Vagina (tissue), 2 donors: Measurements from ENCODE around the gene POGLUT3. TPM values are rescaled to one million over a fixed set of nuclear protein-coding genes. Genes with fewer than 3 reads are reported as not detected.
A peak's percentile ranks its signal among the peaks of the same experiment; 100 is the strongest.

Experiments used
- DNase-seq, 2 donors: peaks; one replicate each; pipeline ENCODE4 v3.0.0-alpha.2; 2017; ENCODE audit errors: extremely low spot score in 2 of 2
- H3K27ac ChIP-seq: fragments of 200-600 bp; sonication (generic); one replicate; pipeline ENCODE4 v1.5.1; 2019
- H3K27me3 ChIP-seq: fragments of 200-600 bp; sonication (generic); one replicate; pipeline ENCODE4 v1.5.1; 2019
- H3K36me3 ChIP-seq, 2 donors: fragments of 200-600 bp; sonication (generic); one replicate each; pipeline ENCODE4 v1.5.1; 2017 to 2019
- H3K4me1 ChIP-seq: fragments of 200-600 bp; sonication (generic); one replicate; pipeline ENCODE4 v1.5.1; 2019
- H3K4me3 ChIP-seq, 2 donors: fragments of 200-600 bp; sonication (generic); 1 replicate in 1 of 2; 2 replicates in 1 of 2; pipeline ENCODE4 v1.5.1; 2016 to 2019
- H3K9me3 ChIP-seq: fragments of 200-600 bp; sonication (generic); one replicate; pipeline ENCODE4 v1.5.1; 2019
- POLR2A ChIP-seq, 2 donors: fragments of 450-650 bp; IDR thresholded peaks; one replicate each; pipeline ENCODE4 v1.6.1; 2017; ENCODE audit warnings: antibody characterized with exemption in 2 of 2, mild to moderate bottlenecking in 2 of 2, moderate library complexity in 2 of 2
- POLR2AphosphoS5 ChIP-seq, 2 donors: sonication (generic); formaldehyde crosslinking; IDR thresholded peaks; one replicate each; pipeline ENCODE4 v1.9.0; 2017; ENCODE audit warnings: antibody characterized with exemption in 2 of 2, mild to moderate bottlenecking in 2 of 2, low read depth in 1 of 2; ENCODE audit not compliant: insufficient read depth in 1 of 2
- intact Hi-C: fragments of 100-400 bp; cut with DNase I; formaldehyde crosslinking; loops from one replicate; pipeline ENCODE4 v1.15.1; 2023
- total RNA-seq: library from RNA; depleted of rRNA; stranded (reverse); fragments of >200 nt; gene quantifications from one replicate; pipeline ENCODE4 v1.2.3, GENCODE V29; 2016
- TF ChIP-seq, protein P1 (sequence below), 3 experiments: fragments of 450-650 bp in 2 of 3; fragments of 200-600 bp in 1 of 3; sonication (generic) in 1 of 3; IDR thresholded peaks; one replicate each; pipeline ENCODE4 v1.5.1; 2017 to 2019; ENCODE audit warnings: antibody characterized with exemption in 3 of 3, mild to moderate bottlenecking in 2 of 3, moderate library complexity in 2 of 3

The POGLUT3 gene
- total RNA-seq, 1 donor from 2014 or later, result 24.8 TPM

DNA sequence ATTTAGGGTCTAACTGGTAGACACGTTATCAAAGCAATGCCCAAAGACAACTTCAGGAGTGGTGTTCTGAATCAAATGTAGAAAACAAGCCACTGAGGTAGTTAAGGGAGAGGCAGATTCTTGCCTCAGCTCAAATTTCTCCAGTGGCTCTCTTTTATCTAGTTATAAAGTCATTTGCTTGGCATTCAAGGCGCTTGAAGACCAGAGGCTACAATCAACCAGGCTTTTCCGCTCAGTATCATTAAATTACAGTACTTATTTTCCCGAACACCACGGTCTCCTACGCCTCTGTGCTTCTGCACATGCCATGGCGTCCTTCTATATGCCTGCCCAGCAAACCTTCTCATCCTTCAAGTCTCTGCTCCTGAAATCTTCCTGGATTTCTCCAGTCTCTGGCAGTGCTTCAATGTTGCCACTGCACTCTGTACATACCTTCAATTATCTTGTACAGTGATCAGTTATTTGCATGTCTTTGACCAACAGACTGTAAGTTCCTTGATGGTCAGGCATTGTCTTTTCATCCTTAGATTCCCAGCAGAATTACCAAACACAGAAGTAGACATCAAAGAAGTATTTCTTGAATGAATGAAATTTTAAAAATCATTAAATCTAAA is 1.4 kb downstream of the POGLUT3 start:
- intact Hi-C loops, result no loop called here
- Histone ChIP-seq H3K4me1 (peaks cover 41% of the 10 kb centered on the region), H3K27me3 (no peaks in the 10 kb centered on the region), H3K27ac (peak overlapping the region; percentile 98), H3K36me3 (no peaks in the 10 kb centered on the region), H3K9me3 (no peaks in the 10 kb centered on the region), H3K4me3 (peak overlapping the region; percentile 59 to 92)
- no peak for DNase-seq
- TF ChIP-seq POLR2A (IDR thresholded peaks at IDR 0.05) (no peak), POLR2AphosphoS5 (IDR thresholded peaks at IDR 0.05; ENCODE audit: insufficient read depth in 1 of 2, low read depth in 1 of 2) (no peak)
- TF ChIP-seq, protein P1, sequence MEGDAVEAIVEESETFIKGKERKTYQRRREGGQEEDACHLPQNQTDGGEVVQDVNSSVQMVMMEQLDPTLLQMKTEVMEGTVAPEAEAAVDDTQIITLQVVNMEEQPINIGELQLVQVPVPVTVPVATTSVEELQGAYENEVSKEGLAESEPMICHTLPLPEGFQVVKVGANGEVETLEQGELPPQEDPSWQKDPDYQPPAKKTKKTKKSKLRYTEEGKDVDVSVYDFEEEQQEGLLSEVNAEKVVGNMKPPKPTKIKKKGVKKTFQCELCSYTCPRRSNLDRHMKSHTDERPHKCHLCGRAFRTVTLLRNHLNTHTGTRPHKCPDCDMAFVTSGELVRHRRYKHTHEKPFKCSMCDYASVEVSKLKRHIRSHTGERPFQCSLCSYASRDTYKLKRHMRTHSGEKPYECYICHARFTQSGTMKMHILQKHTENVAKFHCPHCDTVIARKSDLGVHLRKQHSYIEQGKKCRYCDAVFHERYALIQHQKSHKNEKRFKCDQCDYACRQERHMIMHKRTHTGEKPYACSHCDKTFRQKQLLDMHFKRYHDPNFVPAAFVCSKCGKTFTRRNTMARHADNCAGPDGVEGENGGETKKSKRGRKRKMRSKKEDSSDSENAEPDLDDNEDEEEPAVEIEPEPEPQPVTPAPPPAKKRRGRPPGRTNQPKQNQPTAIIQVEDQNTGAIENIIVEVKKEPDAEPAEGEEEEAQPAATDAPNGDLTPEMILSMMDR (IDR thresholded peaks at IDR 0.05), result no peak

DNA sequence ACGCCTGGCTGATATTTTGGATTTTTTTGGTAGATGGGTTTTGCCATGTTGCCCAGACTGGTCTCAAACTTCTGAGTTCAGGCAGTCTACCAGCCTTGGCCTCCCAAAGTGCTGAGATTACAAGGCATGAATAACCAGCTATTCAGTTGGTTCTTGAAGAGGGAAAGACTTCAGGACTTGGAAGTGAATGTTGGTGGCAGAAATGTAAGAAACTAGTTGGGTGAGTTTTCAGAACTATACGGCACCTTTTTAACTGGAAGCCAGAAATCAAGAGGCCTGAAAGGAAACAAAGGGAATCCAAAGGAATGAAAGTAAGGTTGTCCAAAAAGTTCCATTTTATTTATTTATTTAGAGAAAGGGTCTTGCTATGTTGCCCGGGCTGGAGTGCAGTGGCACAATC is 2.9 kb downstream of the POGLUT3 start:
- intact Hi-C loops, result no loop called here
- Histone ChIP-seq H3K4me3 (no peak overlapping the region), H3K27me3 (no peaks in the 10 kb centered on the region), H3K9me3 (no peaks in the 10 kb centered on the region), H3K4me1 (peaks cover 34% of the 10 kb centered on the region), H3K36me3 (no peaks in the 10 kb centered on the region), H3K27ac (no peak overlapping the region)
- TF ChIP-seq, protein P1 (IDR thresholded peaks at IDR 0.05), result no peak
- TF ChIP-seq POLR2A (IDR thresholded peaks at IDR 0.05), result no peak
- no peak for TF ChIP-seq POLR2AphosphoS5 (IDR thresholded peaks at IDR 0.05; ENCODE audit: insufficient read depth in 1 of 2, low read depth in 1 of 2)
- no peak for DNase-seq

GRCh38 chr11:108494182-108494581 is 4.0 kb downstream of the POGLUT3 start:
- intact Hi-C loops, result no loop called here
- H3K4me3 ChIP-seq, result no peak overlapping the region
- no peaks in the 10 kb centered on the region for H3K27me3 ChIP-seq
- H3K9me3 ChIP-seq, result no peaks in the 10 kb centered on the region
- H3K36me3 ChIP-seq, result peaks cover 0 to 11% of the 10 kb centered on the region in 2 donors
- no peak overlapping the region for H3K27ac ChIP-seq
- DNase-seq, result no peak
- TF ChIP-seq POLR2AphosphoS5 (IDR thresholded peaks at IDR 0.05; ENCODE audit: insufficient read depth in 1 of 2, low read depth in 1 of 2), result no peak
- TF ChIP-seq POLR2A (IDR thresholded peaks at IDR 0.05), result no peak
- TF ChIP-seq, protein P1 (IDR thresholded peaks at IDR 0.05), result no peak
- peaks cover 34% of the 10 kb centered on the region for H3K4me1 ChIP-seq

GRCh38 chr11:108491936-108492335 is 6.2 kb downstream of the POGLUT3 start:
- DNase-seq, result no peak
- intact Hi-C loops, result no loop called here
- Histone ChIP-seq H3K4me1 (peaks cover 30% of the 10 kb centered on the region), H3K9me3 (no peaks in the 10 kb centered on the region), H3K27ac (no peak overlapping the region), H3K27me3 (no peaks in the 10 kb centered on the region), H3K4me3 (no peak overlapping the region), H3K36me3 (peaks cover 0 to 12% of the 10 kb centered on the region in 2 donors)
- TF ChIP-seq POLR2A (IDR thresholded peaks at IDR 0.05), result no peak
- TF ChIP-seq, protein P1 (IDR thresholded peaks at IDR 0.05), result no peak
- TF ChIP-seq POLR2AphosphoS5 (IDR thresholded peaks at IDR 0.05; ENCODE audit: insufficient read depth in 1 of 2, low read depth in 1 of 2), result no peak

DNA sequence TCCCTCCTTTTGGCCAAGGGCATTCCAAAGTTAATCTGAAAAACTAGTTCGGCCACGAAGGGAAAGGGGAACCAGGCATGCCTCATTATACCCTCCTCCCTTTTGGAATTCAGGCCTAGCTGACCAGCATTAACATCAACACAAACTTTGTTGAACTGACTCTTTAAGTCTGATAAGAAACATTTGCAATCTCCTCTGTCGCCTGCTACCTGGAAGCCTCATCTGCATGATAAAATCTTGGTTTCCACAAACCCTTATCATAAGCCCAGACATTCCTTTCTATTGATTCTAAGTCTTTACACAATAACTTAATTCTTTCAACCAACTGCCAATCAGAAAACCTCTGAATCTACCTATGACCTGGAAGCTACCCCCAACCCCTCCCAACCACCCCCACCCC is 11.4 kb downstream of the POGLUT3 start:
- Histone ChIP-seq H3K36me3 (peaks cover 0 to 44% of the 10 kb centered on the region in 2 donors), H3K4me1 (no peaks in the 10 kb centered on the region), H3K9me3 (no peaks in the 10 kb centered on the region), H3K4me3 (no peak overlapping the region), H3K27ac (no peak overlapping the region), H3K27me3 (no peaks in the 10 kb centered on the region)
- intact Hi-C loops, result no loop called here
- no peak for DNase-seq
- TF ChIP-seq POLR2AphosphoS5 (IDR thresholded peaks at IDR 0.05; ENCODE audit: insufficient read depth in 1 of 2, low read depth in 1 of 2), result no peak
